ENCODE measurements around the gene PNMA5. TPM values are rescaled to one million over a fixed set of nuclear protein-coding genes. Genes with fewer than 3 reads are reported as not detected.
"Not testable (repeated sequence)": the region's sequence is repeated elsewhere in the genome, so short reads cannot be mapped to it uniquely, and the experiment has no call there.

PNMA5 gene
- not detected for total RNA-seq
- polyA plus RNA-seq: not detected

GRCh38 chrX:152993933-152994332, at the start of gene PNMA5:
Gene PNMA5 (minus strand): TSS chrX:152994116. CDS start chrX:152991598, 2,518 bp downstream.
- H3K9me3 Mint-ChIP-seq: no peaks in the 10 kb centered on the region
- no peak for DNase-seq
- H3K4me3 Mint-ChIP-seq: peak within 1 kb of the TSS in 1 of 7 donors; percentile 2
- ChIA-PET CTCF (no interaction called here), POLR2A (no interaction called here)
- H3K4me3 ChIP-seq (ENCODE audit: low read length): no peak within 1 kb of the TSS
- H3K27me3 ChIP-seq (ENCODE audit: insufficient read depth, low read length, poor library complexity, severe bottlenecking): no peaks in the 10 kb centered on the region
- H3K4me1 Mint-ChIP-seq: peaks cover 4 to 25% (median 11%) of the 10 kb centered on the region in 3 donors
- no peak within 1 kb of the TSS for H3K27ac ChIP-seq (ENCODE audit: low read depth, low read length)
- H3K27me3 Mint-ChIP-seq: no peaks in the 10 kb centered on the region
- no peaks in the 10 kb centered on the region for H3K36me3 Mint-ChIP-seq
- H3K36me3 ChIP-seq (ENCODE audit: insufficient read depth, low read length): no peaks in the 10 kb centered on the region
- H3K9me3 ChIP-seq (ENCODE audit: low read length): no peaks in the 10 kb centered on the region
- no peak within 1 kb of the TSS for H3K27ac Mint-ChIP-seq
- H3K4me1 ChIP-seq (ENCODE audit: insufficient read depth, low read length): no peaks in the 10 kb centered on the region

- CTCF ChIA-PET: interaction anchor here (0.8 to 2.7 kb wide), 14 partner anchors 8 to 636 kb away, joined by 3 to 30 read pairs (median 4); no protein-coding TSS in a partner anchor
- Histone ChIP-seq H3K4me1 (ENCODE audit: insufficient read depth, low read length) (peaks cover 7% of the 10 kb centered on the region), H3K9me3 (ENCODE audit: low read length) (no peaks in the 10 kb centered on the region), H3K27ac (ENCODE audit: low read depth, low read length) (no peak overlapping the region), H3K36me3 (ENCODE audit: insufficient read depth, low read length) (no peaks in the 10 kb centered on the region), H3K27me3 (ENCODE audit: insufficient read depth, low read length, poor library complexity, severe bottlenecking) (no peaks in the 10 kb centered on the region), H3K4me3 (ENCODE audit: low read length) (peak overlapping the region; percentile 37)
- peaks cover 0 to 3% (median 0%) of the 10 kb centered on the region in 5 donors for H3K9me3 Mint-ChIP-seq
- peak; percentile 39 to 67 (median 48) for DNase-seq
- H3K4me3 Mint-ChIP-seq: peak overlapping the region; percentile 80 to 92 (median 89)
- peaks cover 6 to 27% (median 6%) of the 10 kb centered on the region in 3 donors for H3K4me1 Mint-ChIP-seq
- H3K27me3 Mint-ChIP-seq: peaks cover 0 to 4% of the 10 kb centered on the region in 2 donors
- H3K27ac Mint-ChIP-seq: peak overlapping the region; percentile 75 to 93 (median 87)
- POLR2A ChIA-PET: interaction anchor here (0.7 to 1.4 kb wide), 3 partner anchors 91 to 439 kb away, joined by 3 to 5 read pairs (median 3); partner anchors contain the start of gene PNMA6E
- peaks cover 0 to 17% (median 4%) of the 10 kb centered on the region in 3 donors for H3K36me3 Mint-ChIP-seq
Observed at GRCh38 chrX:153032397-153033118, 38.6 kb upstream of the PNMA5 start.

GRCh38 chrX:153030801-153031200, 36.9 kb upstream of the PNMA5 start:
- Mint-ChIP-seq H3K27ac (no peak overlapping the region), H3K4me3 (no peak overlapping the region), H3K36me3 (peaks cover 0 to 3% (median 2%) of the 10 kb centered on the region in 3 donors), H3K4me1 (peaks cover 6 to 27% (median 6%) of the 10 kb centered on the region in 3 donors), H3K9me3 (peaks cover 0 to 3% (median 0%) of the 10 kb centered on the region in 5 donors), H3K27me3 (peaks cover 0 to 4% of the 10 kb centered on the region in 2 donors)
- DNase-seq: no peak
- Histone ChIP-seq H3K27ac (ENCODE audit: low read depth, low read length) (no peak overlapping the region), H3K4me1 (ENCODE audit: insufficient read depth, low read length) (peaks cover 7% of the 10 kb centered on the region), H3K9me3 (ENCODE audit: low read length) (no peaks in the 10 kb centered on the region), H3K36me3 (ENCODE audit: insufficient read depth, low read length) (no peaks in the 10 kb centered on the region), H3K4me3 (ENCODE audit: low read length) (no peak overlapping the region), H3K27me3 (ENCODE audit: insufficient read depth, low read length, poor library complexity, severe bottlenecking) (no peaks in the 10 kb centered on the region)
- POLR2A ChIA-PET: no interaction called here
- CTCF ChIA-PET: interaction anchor here (2.7 kb wide), 1 partner anchor 478 kb away, joined by 30 read pairs; no protein-coding TSS in a partner anchor

- CTCF ChIA-PET: no interaction called here
- Mint-ChIP-seq H3K4me3 (no peak overlapping the region), H3K36me3 (peaks cover 0 to 2% (median 0%) of the 10 kb centered on the region in 3 donors), H3K27ac (no peak overlapping the region), H3K9me3 (peaks cover 0 to 3% (median 0%) of the 10 kb centered on the region in 5 donors), H3K27me3 (peaks cover 0 to 4% of the 10 kb centered on the region in 2 donors), H3K4me1 (peaks cover 6 to 27% (median 6%) of the 10 kb centered on the region in 3 donors)
- POLR2A ChIA-PET: no interaction called here
- H3K27ac ChIP-seq (ENCODE audit: low read depth, low read length): no peak overlapping the region
- H3K4me3 ChIP-seq (ENCODE audit: low read length): no peak overlapping the region
- peaks cover 7% of the 10 kb centered on the region for H3K4me1 ChIP-seq (ENCODE audit: insufficient read depth, low read length)
- no peak for DNase-seq
- no peaks in the 10 kb centered on the region for H3K36me3 ChIP-seq (ENCODE audit: insufficient read depth, low read length)
- H3K27me3 ChIP-seq (ENCODE audit: insufficient read depth, low read length, poor library complexity, severe bottlenecking): no peaks in the 10 kb centered on the region
- H3K9me3 ChIP-seq (ENCODE audit: low read length): no peaks in the 10 kb centered on the region
Observed at GRCh38 chrX:153029875-153030274, 36.0 kb upstream of the PNMA5 start.

GRCh38 chrX:153029162-153029561, 35.2 kb upstream of the PNMA5 start:
- CTCF ChIA-PET: no interaction called here
- Mint-ChIP-seq H3K9me3 (peaks cover 0 to 2% (median 0%) of the 10 kb centered on the region in 5 donors), H3K27ac (peak overlapping the region in 1 of 8 donors; percentile 12), H3K4me3 (no peak overlapping the region), H3K27me3 (peaks cover 0 to 6% of the 10 kb centered on the region in 2 donors), H3K4me1 (peaks cover 6 to 22% (median 6%) of the 10 kb centered on the region in 3 donors), H3K36me3 (peaks cover 0 to 2% (median 0%) of the 10 kb centered on the region in 3 donors)
- Histone ChIP-seq H3K36me3 (ENCODE audit: insufficient read depth, low read length) (no peaks in the 10 kb centered on the region), H3K4me1 (ENCODE audit: insufficient read depth, low read length) (peaks cover 7% of the 10 kb centered on the region), H3K4me3 (ENCODE audit: low read length) (no peak overlapping the region), H3K27me3 (ENCODE audit: insufficient read depth, low read length, poor library complexity, severe bottlenecking) (no peaks in the 10 kb centered on the region), H3K27ac (ENCODE audit: low read depth, low read length) (no peak overlapping the region), H3K9me3 (ENCODE audit: low read length) (no peaks in the 10 kb centered on the region)
- DNase-seq: no peak
- POLR2A ChIA-PET: no interaction called here

GRCh38 chrX:153028487-153028886, 34.6 kb upstream of the PNMA5 start:
- CTCF ChIA-PET; H3K36me3 Mint-ChIP-seq; H3K27ac Mint-ChIP-seq; H3K4me3 Mint-ChIP-seq; H3K27ac ChIP-seq (ENCODE audit: low read depth, low read length); H3K27me3 ChIP-seq (ENCODE audit: insufficient read depth, low read length, poor library complexity, severe bottlenecking); H3K4me3 ChIP-seq (ENCODE audit: low read length); H3K9me3 Mint-ChIP-seq; H3K4me1 ChIP-seq (ENCODE audit: insufficient read depth, low read length); H3K9me3 ChIP-seq (ENCODE audit: low read length); H3K27me3 Mint-ChIP-seq; POLR2A ChIA-PET; H3K36me3 ChIP-seq (ENCODE audit: insufficient read depth, low read length): not testable (repeated sequence)
- DNase-seq: peak in 1 of 5 donors; percentile 7
- peaks cover 4 to 16% (median 6%) of the 10 kb centered on the region in 3 donors for H3K4me1 Mint-ChIP-seq

GRCh38 chrX:153026501-153026900, 32.6 kb upstream of the PNMA5 start:
- H3K9me3 ChIP-seq (ENCODE audit: low read length); POLR2A ChIA-PET; H3K36me3 Mint-ChIP-seq; H3K27ac Mint-ChIP-seq; H3K36me3 ChIP-seq (ENCODE audit: insufficient read depth, low read length); H3K4me1 ChIP-seq (ENCODE audit: insufficient read depth, low read length); H3K9me3 Mint-ChIP-seq; H3K27me3 ChIP-seq (ENCODE audit: insufficient read depth, low read length, poor library complexity, severe bottlenecking); H3K4me3 ChIP-seq (ENCODE audit: low read length); H3K27ac ChIP-seq (ENCODE audit: low read depth, low read length); H3K27me3 Mint-ChIP-seq; DNase-seq; CTCF ChIA-PET; H3K4me1 Mint-ChIP-seq; H3K4me3 Mint-ChIP-seq: not testable (repeated sequence)

GRCh38 chrX:153019166-153019565, 25.2 kb upstream of the PNMA5 start:
- Mint-ChIP-seq H3K4me3 (peak overlapping the region in 5 of 7 donors; percentile 49 to 64 (median 50)), H3K27ac (peak overlapping the region; percentile 5 to 88 (median 72)), H3K9me3 (peaks cover 0 to 10% (median 3%) of the 10 kb centered on the region in 5 donors), H3K27me3 (peaks cover 0 to 16% of the 10 kb centered on the region in 2 donors), H3K36me3 (no peaks in the 10 kb centered on the region), H3K4me1 (peaks cover 16 to 22% (median 16%) of the 10 kb centered on the region in 3 donors)
- H3K4me1 ChIP-seq (ENCODE audit: insufficient read depth, low read length): peaks cover 7% of the 10 kb centered on the region
- no peak overlapping the region for H3K4me3 ChIP-seq (ENCODE audit: low read length)
- CTCF ChIA-PET: no interaction called here
- no peaks in the 10 kb centered on the region for H3K27me3 ChIP-seq (ENCODE audit: insufficient read depth, low read length, poor library complexity, severe bottlenecking)
- H3K9me3 ChIP-seq (ENCODE audit: low read length): no peaks in the 10 kb centered on the region
- POLR2A ChIA-PET: no interaction called here
- peak in 1 of 5 donors; percentile 5 for DNase-seq
- no peaks in the 10 kb centered on the region for H3K36me3 ChIP-seq (ENCODE audit: insufficient read depth, low read length)
- H3K27ac ChIP-seq (ENCODE audit: low read depth, low read length): no peak overlapping the region
